Calu3 (cell line): ENCODE measurements around the gene HTR7. TPM values are rescaled to one million over a fixed set of nuclear protein-coding genes. Genes with fewer than 3 reads are reported as not detected.

Experiments used
- BruUV-seq: library from RNA; stranded (reverse); fragments of 400-500 nt; replicated peaks from 2 replicates; lab custom pipeline; 2021; lab: Mats Ljungman, UMichigan
- CTCF ChIA-PET: fragments of 300-600 bp; sonication (Branson Sonifier 250); formaldehyde crosslinking; loops from one replicate; lab custom pipeline; 2022; ENCODE audit warnings: antibody characterized with exemption; lab: Charles Lee
- DNase-seq: peaks from one replicate; pipeline ENCODE4 v3.0.0; 2022
- H3K27ac Mint-ChIP-seq: one replicate; pipeline ENCODE4 v1.8.0; 2022; ENCODE audit warnings: mixed read lengths; ENCODE audit not compliant: unreplicated experiment
- H3K27me3 Mint-ChIP-seq: one replicate; pipeline ENCODE4 v1.8.0; 2022; ENCODE audit warnings: mixed read lengths; ENCODE audit not compliant: unreplicated experiment
- H3K36me3 Mint-ChIP-seq: one replicate; pipeline ENCODE4 v1.8.0; 2022; ENCODE audit warnings: mild to moderate bottlenecking, moderate library complexity, mixed read lengths; ENCODE audit not compliant: insufficient read depth, unreplicated experiment
- H3K4me1 Mint-ChIP-seq: one replicate; pipeline ENCODE4 v1.8.0; 2022; ENCODE audit warnings: mild to moderate bottlenecking, low read depth, mixed read lengths; ENCODE audit not compliant: unreplicated experiment
- H3K4me3 Mint-ChIP-seq: one replicate; pipeline ENCODE4 v1.8.0; 2022; ENCODE audit warnings: mild to moderate bottlenecking, low read depth, moderate library complexity, mixed read lengths; ENCODE audit not compliant: unreplicated experiment
- H3K9me3 Mint-ChIP-seq: one replicate; pipeline ENCODE4 v1.8.0; 2022; ENCODE audit warnings: low read depth, mixed read lengths; ENCODE audit not compliant: unreplicated experiment
- CTCF ChIP-seq: fragments of 200-600 bp; IDR thresholded peaks from one replicate; pipeline ENCODE4 v1.8.0; 2022; ENCODE audit warnings: antibody characterized with exemption; ENCODE audit not compliant: unreplicated experiment
- intact Hi-C: fragments of 100-400 bp; cut with micrococcal nuclease; formaldehyde crosslinking; loops from one replicate; pipeline ENCODE4 v1.10.0; 2022; ENCODE audit not compliant: unreplicated experiment
- total RNA-seq: library from RNA; stranded (reverse); gene quantifications from 2 replicates; pipeline ENCODE4 v1.2.3, GENCODE V29; 2022

Gene HTR7
- total RNA-seq, 1 experiment from 2014 or later: 0.12 TPM

- CTCF ChIA-PET: interaction anchor here (0.6 kb wide), 1 partner anchor 867 kb away, joined by 4 read pairs; no protein-coding TSS in a partner anchor
- no peaks in the 10 kb centered on the region for H3K4me1 Mint-ChIP-seq
- no TSS peak for BruUV-seq
- intact Hi-C loops: loop anchor here (10.0 kb wide), 1 partner anchor 1071 kb away; no protein-coding TSS in a partner anchor
- no peak for DNase-seq
- no peak overlapping the region for H3K4me3 Mint-ChIP-seq
- peaks cover 3% of the 10 kb centered on the region for H3K9me3 Mint-ChIP-seq
- H3K36me3 Mint-ChIP-seq: no peaks in the 10 kb centered on the region
- peaks cover 58% of the 10 kb centered on the region for H3K27me3 Mint-ChIP-seq
- H3K27ac Mint-ChIP-seq: no peak overlapping the region
- no peak for TF ChIP-seq CTCF
Measured at GRCh38 chr10:90866050-90866598, 8.3 kb upstream of the HTR7 start.

DNA sequence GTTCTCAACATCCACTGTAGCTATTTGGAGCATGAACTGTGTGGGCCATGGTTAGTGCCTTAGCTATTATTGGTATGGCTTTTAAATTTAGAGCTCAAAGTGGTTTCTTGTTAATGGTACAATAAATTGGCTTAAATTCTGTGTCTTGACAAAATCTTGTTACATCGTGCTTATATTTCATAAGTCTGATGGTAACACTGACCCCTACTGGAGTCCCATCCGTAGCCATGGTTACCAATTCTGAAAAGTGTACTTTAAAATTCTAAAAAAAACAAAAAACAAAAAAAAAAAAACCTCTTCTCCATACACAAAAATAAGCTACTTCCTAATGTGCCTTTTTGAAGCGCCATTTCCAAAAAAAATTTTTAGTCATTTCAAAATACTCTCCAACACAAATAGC lies 7.6 kb upstream of the HTR7 start:
- H3K4me1 Mint-ChIP-seq: no peaks in the 10 kb centered on the region
- intact Hi-C loops: loop anchor here (10.0 kb wide), 1 partner anchor 1071 kb away; no protein-coding TSS in a partner anchor
- H3K4me3 Mint-ChIP-seq: no peak overlapping the region

GRCh38 chr10:90862908-90863514 lies 5.2 kb upstream of the HTR7 start:
- Mint-ChIP-seq H3K27me3 (peaks cover 35% of the 10 kb centered on the region), H3K36me3 (peaks cover 4% of the 10 kb centered on the region), H3K4me3 (no peak overlapping the region), H3K9me3 (no peaks in the 10 kb centered on the region), H3K4me1 (no peaks in the 10 kb centered on the region), H3K27ac (no peak overlapping the region)
- CTCF ChIA-PET: no interaction called here
- DNase-seq: peak; percentile 9
- intact Hi-C loops: loop anchor here (1.0 to 10.0 kb wide), 3 partner anchors 108 to 1068 kb away; no protein-coding TSS in a partner anchor
- peak; percentile 41 for TF ChIP-seq CTCF
- no TSS peak for BruUV-seq

More for the DNA sequence above, 7.6 kb upstream of the HTR7 start:
- BruUV-seq: no TSS peak
- no peak for DNase-seq
- H3K27me3 Mint-ChIP-seq: peaks cover 58% of the 10 kb centered on the region
- no peak overlapping the region for H3K27ac Mint-ChIP-seq
- H3K36me3 Mint-ChIP-seq: no peaks in the 10 kb centered on the region
- TF ChIP-seq CTCF: no peak
- CTCF ChIA-PET: interaction anchor here (0.6 kb wide), 2 partner anchors 855 to 866 kb away, joined by 3 to 4 read pairs; no protein-coding TSS in a partner anchor
- H3K9me3 Mint-ChIP-seq: peaks cover 3% of the 10 kb centered on the region

GRCh38 chr10:90860790-90861189 lies 3.0 kb upstream of the HTR7 start:
- Mint-ChIP-seq H3K4me1 (no peaks in the 10 kb centered on the region), H3K27ac (no peak overlapping the region), H3K36me3 (peaks cover 5% of the 10 kb centered on the region), H3K9me3 (no peaks in the 10 kb centered on the region), H3K4me3 (no peak overlapping the region), H3K27me3 (peaks cover 22% of the 10 kb centered on the region)
- intact Hi-C loops: loop anchor here (10.0 kb wide), 1 partner anchor 1066 kb away; no protein-coding TSS in a partner anchor
- no TSS peak for BruUV-seq
- no peak for DNase-seq
- CTCF ChIA-PET: no interaction called here
- TF ChIP-seq CTCF: no peak
